NCI-H446 treated with DMSO at 0.1 percent for 48 hours (cell line): ENCODE data around the gene FAM217A.
"Not testable (repeated sequence)": the region's sequence is repeated elsewhere in the genome, so short reads cannot be mapped to it uniquely, and the experiment has no call there.

Source experiments
- DNase-seq: peaks from one replicate; lab custom pipeline; 2025; lab: John Stamatoyannopoulos, UW

FAM217A gene

GRCh38 chr6:4078691-4079471, at the start of gene FAM217A:
Gene FAM217A, minus strand, starts transcription at chr6:4079137. Its CDS starts 1,723 bp downstream, at chr6:4077414.
- DNase-seq = no peak

- DNase-seq = no peak
Measured at GRCh38 chr6:4128072-4128471, 49.1 kb upstream of the FAM217A start.

GRCh38 chr6:4125933-4126864, 47.3 kb upstream of the FAM217A start:
- DNase-seq = no peak

GRCh38 chr6:4125500-4125899, 46.6 kb upstream of the FAM217A start:
- DNase-seq = no peak

- DNase-seq = no peak
Measured at GRCh38 chr6:4124351-4124750, 45.4 kb upstream of the FAM217A start.

- DNase-seq = no peak
Measured at GRCh38 chr6:4115741-4116140, 36.8 kb upstream of the FAM217A start.

GRCh38 chr6:4114123-4114522, 35.2 kb upstream of the FAM217A start:
- no peak for DNase-seq

GRCh38 chr6:4113649-4114048, 34.7 kb upstream of the FAM217A start:
- DNase-seq = no peak

- DNase-seq = no peak
Measured at GRCh38 chr6:4112366-4112765, 33.4 kb upstream of the FAM217A start.

GRCh38 chr6:4109363-4109815, 30.5 kb upstream of the FAM217A start:
- DNase-seq = not testable (repeated sequence)

GRCh38 chr6:4108561-4109093, 29.7 kb upstream of the FAM217A start:
- no peak for DNase-seq

GRCh38 chr6:4107873-4108272, 28.9 kb upstream of the FAM217A start:
- DNase-seq = no peak

- no peak for DNase-seq
Measured at GRCh38 chr6:4105980-4106536, 27.1 kb upstream of the FAM217A start.

- DNase-seq = no peak
Measured at GRCh38 chr6:4103929-4104328, 25.0 kb upstream of the FAM217A start.

GRCh38 chr6:4102687-4103244, 23.8 kb upstream of the FAM217A start:
- DNase-seq = peak; percentile 56

GRCh38 chr6:4101298-4101697, 22.4 kb upstream of the FAM217A start:
- DNase-seq = no peak

- DNase-seq = no peak
Measured at GRCh38 chr6:4100655-4101054, 21.7 kb upstream of the FAM217A start.

- DNase-seq = no peak
Measured at GRCh38 chr6:4093288-4093687, 14.4 kb upstream of the FAM217A start.

- DNase-seq = no peak
Measured at GRCh38 chr6:4091941-4092340, 13.0 kb upstream of the FAM217A start.

GRCh38 chr6:4090043-4090442, 11.1 kb upstream of the FAM217A start:
- DNase-seq = not testable (repeated sequence)

- no peak for DNase-seq
Measured at GRCh38 chr6:4088704-4089103, 9.8 kb upstream of the FAM217A start.

- DNase-seq = no peak
Measured at GRCh38 chr6:4085332-4085700, 6.4 kb upstream of the FAM217A start.
